Measurements from ENCODE around the gene NUP210. TPM values are rescaled to one million over a fixed set of nuclear protein-coding genes. Genes with fewer than 3 reads are reported as not detected.

Gene NUP210
- total and polyA plus RNA-seq, 4 donors = 9.9 to 38.6 (median 22.9) TPM

DNA sequence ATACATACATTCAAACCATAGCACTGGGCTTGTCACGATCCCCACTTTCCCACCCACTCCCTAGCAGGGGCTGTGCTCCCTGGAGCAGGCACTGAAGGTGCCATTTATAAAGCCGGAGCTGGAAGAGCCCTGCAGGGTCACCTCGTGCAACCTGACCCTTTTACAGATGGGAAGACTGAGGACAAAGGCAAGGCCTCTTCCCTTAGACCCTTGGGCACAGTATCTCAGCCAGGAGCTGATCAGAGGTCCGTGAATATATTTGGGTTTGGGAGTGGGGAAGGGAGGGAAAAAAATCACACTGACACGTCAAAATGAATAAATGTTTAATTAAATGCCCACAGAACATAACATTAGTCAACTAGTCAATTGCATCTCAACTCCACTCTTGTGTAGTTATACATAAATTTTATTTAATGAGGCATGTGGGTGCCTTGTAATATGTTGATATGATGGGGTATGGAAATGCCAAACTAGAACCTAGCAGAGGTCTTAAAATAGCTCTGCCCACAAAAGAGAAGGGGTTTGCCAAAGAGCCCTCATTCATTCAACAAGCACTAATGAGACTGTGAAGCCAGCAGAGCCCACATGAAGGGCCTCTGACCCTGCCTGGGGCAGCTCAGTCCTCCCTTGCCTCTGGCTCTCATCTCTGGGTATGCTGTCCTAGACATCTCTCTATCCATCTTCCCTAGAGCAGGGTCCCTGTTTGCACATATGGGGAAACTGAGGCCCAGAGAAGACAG lies 119.4 kb downstream of the NUP210 start:
- no peak overlapping the region for H3K27ac ChIP-seq (ENCODE audit: low read depth in 1 of 2, low read length in 2 of 2)
- no peak overlapping the region for H3K4me3 ChIP-seq (ENCODE audit: low read depth in 1 of 3, low read length in 3 of 3)
- H3K9ac ChIP-seq (ENCODE audit: low read depth in 1 of 2, low read length in 2 of 2) = no peak overlapping the region
- DNase-seq (ENCODE audit: low spot score) = no peak
- H3K36me3 ChIP-seq (ENCODE audit: control insufficient read depth in 4 of 4, insufficient read depth in 3 of 4, low read depth in 1 of 4, low read length in 3 of 4) = no peaks in the 10 kb centered on the region
- H3K27me3 ChIP-seq (ENCODE audit: control insufficient read depth in 4 of 4, insufficient read depth in 4 of 4, low read length in 3 of 4) = no peaks in the 10 kb centered on the region
- 85% methylated on average over 5 of the region's 5 CpGs for WGBS
- H3K9me3 ChIP-seq (ENCODE audit: control insufficient read depth in 4 of 4, low read length in 3 of 4) = no peaks in the 10 kb centered on the region
- H3K4me1 ChIP-seq (ENCODE audit: control insufficient read depth in 4 of 4, insufficient read depth in 4 of 4, low read length in 3 of 4) = no peaks in the 10 kb centered on the region
- TF ChIP-seq ATF3 (IDR thresholded peaks at IDR 0.05) = no peak
- TF ChIP-seq, protein P1, sequence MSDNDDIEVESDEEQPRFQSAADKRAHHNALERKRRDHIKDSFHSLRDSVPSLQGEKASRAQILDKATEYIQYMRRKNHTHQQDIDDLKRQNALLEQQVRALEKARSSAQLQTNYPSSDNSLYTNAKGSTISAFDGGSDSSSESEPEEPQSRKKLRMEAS (IDR thresholded peaks at IDR 0.05) = no peak

DNA sequence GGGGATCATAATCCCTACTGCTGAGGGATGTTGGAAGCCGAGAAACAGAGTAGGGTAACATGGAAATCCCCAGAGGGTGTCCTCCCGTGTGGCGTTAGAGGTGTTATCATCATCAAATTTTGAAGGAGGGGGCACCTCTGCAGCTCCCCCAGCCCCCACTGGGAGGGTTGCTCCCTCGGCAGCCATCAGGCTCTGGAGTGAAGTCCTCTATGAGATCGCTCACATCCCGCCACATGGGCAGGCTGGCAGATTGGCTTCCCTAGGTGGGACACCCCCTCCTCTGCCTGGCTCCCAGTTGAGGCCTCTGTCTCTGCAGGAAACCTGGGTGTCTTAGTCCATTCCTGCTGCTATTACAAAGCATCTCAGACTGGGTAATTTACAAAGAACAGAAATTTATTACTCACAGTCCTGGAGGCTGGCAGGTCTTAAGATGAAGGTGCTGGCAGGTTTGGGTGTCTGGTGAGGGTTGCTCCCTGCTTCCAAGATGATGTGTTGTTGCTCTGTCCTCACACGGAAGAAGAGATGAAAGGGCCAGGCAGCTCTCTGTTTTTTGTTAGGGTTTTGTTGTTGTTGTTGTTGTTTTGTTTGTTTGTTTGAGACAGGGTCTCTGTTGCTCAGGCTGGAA lies 120.5 kb downstream of the NUP210 start:
- no peak for DNase-seq (ENCODE audit: low spot score)
- Histone ChIP-seq H3K27ac (ENCODE audit: low read depth in 1 of 2, low read length in 2 of 2) (no peak overlapping the region), H3K36me3 (ENCODE audit: control insufficient read depth in 4 of 4, insufficient read depth in 3 of 4, low read depth in 1 of 4, low read length in 3 of 4) (no peaks in the 10 kb centered on the region), H3K4me3 (ENCODE audit: low read depth in 1 of 3, low read length in 3 of 3) (no peak overlapping the region), H3K4me1 (ENCODE audit: control insufficient read depth in 4 of 4, insufficient read depth in 4 of 4, low read length in 3 of 4) (no peaks in the 10 kb centered on the region), H3K9me3 (ENCODE audit: control insufficient read depth in 4 of 4, low read length in 3 of 4) (no peaks in the 10 kb centered on the region), H3K27me3 (ENCODE audit: control insufficient read depth in 4 of 4, insufficient read depth in 4 of 4, low read length in 3 of 4) (peaks cover 0 to 3% (median 0%) of the 10 kb centered on the region in 4 donors), H3K9ac (ENCODE audit: low read depth in 1 of 2, low read length in 2 of 2) (no peak overlapping the region)
- no peak for TF ChIP-seq ZBTB33 (IDR thresholded peaks at IDR 0.05)
- no peak for TF ChIP-seq FOXA2 (IDR thresholded peaks at IDR 0.05)
- no peak for TF ChIP-seq ATF3 (IDR thresholded peaks at IDR 0.05)
- no peak for TF ChIP-seq SP1 (IDR thresholded peaks at IDR 0.05)
- TF ChIP-seq HNF4G (IDR thresholded peaks at IDR 0.05) = no peak
- TF ChIP-seq NR2F2 (IDR thresholded peaks at IDR 0.05) = no peak
- no peak for TF ChIP-seq TAF1 (conservative IDR thresholded peaks at IDR 0.05)
- TF ChIP-seq, protein P1 (IDR thresholded peaks at IDR 0.05) = no peak
- TF ChIP-seq RXRA (IDR thresholded peaks at IDR 0.05) = no peak
- TF ChIP-seq YY1 (IDR thresholded peaks at IDR 0.05) = no peak
- no peak for TF ChIP-seq JUND (IDR thresholded peaks at IDR 0.05)
- TF ChIP-seq, protein P2, sequence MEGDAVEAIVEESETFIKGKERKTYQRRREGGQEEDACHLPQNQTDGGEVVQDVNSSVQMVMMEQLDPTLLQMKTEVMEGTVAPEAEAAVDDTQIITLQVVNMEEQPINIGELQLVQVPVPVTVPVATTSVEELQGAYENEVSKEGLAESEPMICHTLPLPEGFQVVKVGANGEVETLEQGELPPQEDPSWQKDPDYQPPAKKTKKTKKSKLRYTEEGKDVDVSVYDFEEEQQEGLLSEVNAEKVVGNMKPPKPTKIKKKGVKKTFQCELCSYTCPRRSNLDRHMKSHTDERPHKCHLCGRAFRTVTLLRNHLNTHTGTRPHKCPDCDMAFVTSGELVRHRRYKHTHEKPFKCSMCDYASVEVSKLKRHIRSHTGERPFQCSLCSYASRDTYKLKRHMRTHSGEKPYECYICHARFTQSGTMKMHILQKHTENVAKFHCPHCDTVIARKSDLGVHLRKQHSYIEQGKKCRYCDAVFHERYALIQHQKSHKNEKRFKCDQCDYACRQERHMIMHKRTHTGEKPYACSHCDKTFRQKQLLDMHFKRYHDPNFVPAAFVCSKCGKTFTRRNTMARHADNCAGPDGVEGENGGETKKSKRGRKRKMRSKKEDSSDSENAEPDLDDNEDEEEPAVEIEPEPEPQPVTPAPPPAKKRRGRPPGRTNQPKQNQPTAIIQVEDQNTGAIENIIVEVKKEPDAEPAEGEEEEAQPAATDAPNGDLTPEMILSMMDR (IDR thresholded peaks at IDR 0.05; ENCODE audit: low read depth, low read length, missing input control) = no peak
- TF ChIP-seq GABPA (IDR thresholded peaks at IDR 0.05 in 1 of 2, conservative IDR thresholded peaks at IDR 0.05 in 1 of 2) = no peak
- no peak for TF ChIP-seq RAD21 (IDR thresholded peaks at IDR 0.05)
- TF ChIP-seq, protein P3, sequence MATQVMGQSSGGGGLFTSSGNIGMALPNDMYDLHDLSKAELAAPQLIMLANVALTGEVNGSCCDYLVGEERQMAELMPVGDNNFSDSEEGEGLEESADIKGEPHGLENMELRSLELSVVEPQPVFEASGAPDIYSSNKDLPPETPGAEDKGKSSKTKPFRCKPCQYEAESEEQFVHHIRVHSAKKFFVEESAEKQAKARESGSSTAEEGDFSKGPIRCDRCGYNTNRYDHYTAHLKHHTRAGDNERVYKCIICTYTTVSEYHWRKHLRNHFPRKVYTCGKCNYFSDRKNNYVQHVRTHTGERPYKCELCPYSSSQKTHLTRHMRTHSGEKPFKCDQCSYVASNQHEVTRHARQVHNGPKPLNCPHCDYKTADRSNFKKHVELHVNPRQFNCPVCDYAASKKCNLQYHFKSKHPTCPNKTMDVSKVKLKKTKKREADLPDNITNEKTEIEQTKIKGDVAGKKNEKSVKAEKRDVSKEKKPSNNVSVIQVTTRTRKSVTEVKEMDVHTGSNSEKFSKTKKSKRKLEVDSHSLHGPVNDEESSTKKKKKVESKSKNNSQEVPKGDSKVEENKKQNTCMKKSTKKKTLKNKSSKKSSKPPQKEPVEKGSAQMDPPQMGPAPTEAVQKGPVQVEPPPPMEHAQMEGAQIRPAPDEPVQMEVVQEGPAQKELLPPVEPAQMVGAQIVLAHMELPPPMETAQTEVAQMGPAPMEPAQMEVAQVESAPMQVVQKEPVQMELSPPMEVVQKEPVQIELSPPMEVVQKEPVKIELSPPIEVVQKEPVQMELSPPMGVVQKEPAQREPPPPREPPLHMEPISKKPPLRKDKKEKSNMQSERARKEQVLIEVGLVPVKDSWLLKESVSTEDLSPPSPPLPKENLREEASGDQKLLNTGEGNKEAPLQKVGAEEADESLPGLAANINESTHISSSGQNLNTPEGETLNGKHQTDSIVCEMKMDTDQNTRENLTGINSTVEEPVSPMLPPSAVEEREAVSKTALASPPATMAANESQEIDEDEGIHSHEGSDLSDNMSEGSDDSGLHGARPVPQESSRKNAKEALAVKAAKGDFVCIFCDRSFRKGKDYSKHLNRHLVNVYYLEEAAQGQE (IDR thresholded peaks at IDR 0.05) = no peak
- TF ChIP-seq EGR1 (IDR thresholded peaks at IDR 0.05; ENCODE audit: low read depth in 2 of 2) = no peak
- no peak for TF ChIP-seq FOXA1 (IDR thresholded peaks at IDR 0.05)
- no peak for TF ChIP-seq HNF4A (conservative IDR thresholded peaks at IDR 0.05)
- 86% methylated on average over 7 of the region's 7 CpGs for WGBS

All from liver (tissue), 9 donors.